GM12875 (cell line): Measurements from ENCODE around the gene KCNAB2.

ENCODE experiments used
- H3K4me3 ChIP-seq: one replicate; pipeline ENCODE4 v1.5.1; 2011; ENCODE audit warnings: low read depth, low read length, control low read depth
- TF ChIP-seq, protein P1 (sequence below): IDR thresholded peaks from 2 replicates; pipeline ENCODE4 v1.5.1; 2011; ENCODE audit warnings: low read depth, mild to moderate bottlenecking, control low read depth, inconsistent platforms, low read length, moderate library complexity, borderline replicate concordance; ENCODE audit not compliant: insufficient read depth

Gene KCNAB2

DNA sequence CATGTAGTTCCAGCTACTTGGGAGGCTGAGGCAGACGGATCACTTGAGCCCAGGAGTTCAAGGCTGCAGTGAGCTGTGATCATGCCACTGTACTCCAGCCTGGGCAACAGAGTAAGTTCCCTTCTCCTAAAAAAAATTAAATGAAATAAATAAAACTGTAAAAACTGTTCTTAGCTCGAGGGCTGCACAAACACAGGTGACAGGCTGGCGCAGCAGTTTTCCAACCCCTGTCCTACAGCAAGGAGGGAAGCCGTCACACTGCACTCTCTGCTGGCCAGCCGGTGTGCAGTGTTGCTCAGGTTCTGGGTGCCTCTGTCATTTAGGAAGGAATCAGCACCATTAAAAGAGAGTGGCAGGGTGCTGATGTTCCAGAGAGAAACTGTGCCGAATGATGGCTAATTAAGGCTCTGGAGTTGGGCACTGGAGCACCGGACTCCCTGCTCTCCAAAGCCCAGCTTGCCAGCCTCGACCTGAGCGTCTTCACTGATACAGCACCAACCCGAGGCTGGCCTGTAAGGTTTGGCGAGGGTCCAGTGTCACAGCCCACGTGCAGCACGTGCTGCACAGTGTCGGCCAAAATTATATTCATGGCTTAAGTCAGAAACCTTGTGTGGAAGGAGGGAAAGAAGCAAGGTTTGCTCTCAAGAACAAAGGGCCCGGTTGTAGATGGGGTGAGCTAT lies 26.4 kb upstream of the KCNAB2 start:
- TF ChIP-seq, protein P1, sequence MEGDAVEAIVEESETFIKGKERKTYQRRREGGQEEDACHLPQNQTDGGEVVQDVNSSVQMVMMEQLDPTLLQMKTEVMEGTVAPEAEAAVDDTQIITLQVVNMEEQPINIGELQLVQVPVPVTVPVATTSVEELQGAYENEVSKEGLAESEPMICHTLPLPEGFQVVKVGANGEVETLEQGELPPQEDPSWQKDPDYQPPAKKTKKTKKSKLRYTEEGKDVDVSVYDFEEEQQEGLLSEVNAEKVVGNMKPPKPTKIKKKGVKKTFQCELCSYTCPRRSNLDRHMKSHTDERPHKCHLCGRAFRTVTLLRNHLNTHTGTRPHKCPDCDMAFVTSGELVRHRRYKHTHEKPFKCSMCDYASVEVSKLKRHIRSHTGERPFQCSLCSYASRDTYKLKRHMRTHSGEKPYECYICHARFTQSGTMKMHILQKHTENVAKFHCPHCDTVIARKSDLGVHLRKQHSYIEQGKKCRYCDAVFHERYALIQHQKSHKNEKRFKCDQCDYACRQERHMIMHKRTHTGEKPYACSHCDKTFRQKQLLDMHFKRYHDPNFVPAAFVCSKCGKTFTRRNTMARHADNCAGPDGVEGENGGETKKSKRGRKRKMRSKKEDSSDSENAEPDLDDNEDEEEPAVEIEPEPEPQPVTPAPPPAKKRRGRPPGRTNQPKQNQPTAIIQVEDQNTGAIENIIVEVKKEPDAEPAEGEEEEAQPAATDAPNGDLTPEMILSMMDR = no peak
- no peak overlapping the region for H3K4me3 ChIP-seq

DNA sequence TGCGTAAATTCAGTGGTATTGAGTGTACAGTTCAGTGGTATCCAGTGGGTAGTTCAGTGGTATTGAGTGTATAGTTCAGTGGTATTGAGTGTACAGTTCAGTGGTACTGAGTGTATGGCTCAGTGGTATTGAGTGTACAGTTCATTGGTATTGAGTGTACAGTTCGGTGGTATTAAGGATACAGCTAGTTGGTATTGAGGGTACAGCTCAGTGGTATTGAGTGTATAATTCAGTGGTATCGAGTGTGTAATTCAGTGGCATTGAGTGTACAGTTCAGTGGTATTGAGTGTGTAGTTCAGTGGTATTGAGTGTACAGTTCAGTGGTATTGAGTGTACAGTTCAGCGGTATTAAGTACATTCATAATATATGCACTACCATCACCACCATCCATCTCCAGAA lies 23.5 kb upstream of the KCNAB2 start:
- no peak overlapping the region for H3K4me3 ChIP-seq
- TF ChIP-seq, protein P1 = no peak

DNA sequence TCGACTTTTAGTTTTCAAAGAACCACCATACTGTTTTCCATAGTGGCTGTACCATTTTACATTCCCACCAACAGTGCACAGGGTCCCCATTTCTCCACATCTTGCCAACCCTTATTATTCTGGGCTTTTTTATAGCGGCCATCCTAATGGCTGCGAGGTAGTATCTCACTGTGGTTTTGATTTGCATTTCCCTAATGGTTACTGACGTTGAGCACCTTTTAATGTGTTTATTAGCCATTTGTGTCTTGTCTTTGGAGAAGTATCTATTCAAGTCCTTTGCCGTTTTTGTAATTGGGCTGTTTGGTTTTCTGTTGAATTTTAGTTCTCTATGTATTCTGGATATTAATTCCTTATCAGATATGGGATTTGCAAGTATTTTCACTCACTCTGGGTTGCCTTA lies 22.3 kb upstream of the KCNAB2 start:
- TF ChIP-seq, protein P1 = no peak

DNA sequence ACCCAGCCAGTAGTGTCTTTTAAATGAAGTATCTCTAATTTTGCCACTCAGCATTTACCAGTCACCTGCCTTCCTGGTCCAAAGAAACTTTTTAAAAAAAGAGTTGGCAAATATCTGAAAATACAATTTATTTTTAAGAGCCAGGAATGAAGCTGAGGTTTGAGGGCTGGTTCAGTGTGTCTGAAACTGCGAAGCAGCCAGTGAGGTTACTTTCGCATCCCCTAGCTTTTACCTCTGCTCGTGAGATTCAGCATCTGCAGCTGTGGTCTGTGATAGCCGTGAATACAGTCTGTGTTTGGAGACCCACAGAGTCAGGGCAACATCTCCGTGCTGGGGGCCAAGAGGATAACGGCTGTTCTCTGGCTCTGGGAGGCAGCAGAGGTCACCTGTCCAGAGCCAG lies 21.3 kb upstream of the KCNAB2 start:
- no peak overlapping the region for H3K4me3 ChIP-seq
- TF ChIP-seq, protein P1 = no peak

More for the DNA sequence above, 22.3 kb upstream of the KCNAB2 start:
- H3K4me3 ChIP-seq = no peak overlapping the region

DNA sequence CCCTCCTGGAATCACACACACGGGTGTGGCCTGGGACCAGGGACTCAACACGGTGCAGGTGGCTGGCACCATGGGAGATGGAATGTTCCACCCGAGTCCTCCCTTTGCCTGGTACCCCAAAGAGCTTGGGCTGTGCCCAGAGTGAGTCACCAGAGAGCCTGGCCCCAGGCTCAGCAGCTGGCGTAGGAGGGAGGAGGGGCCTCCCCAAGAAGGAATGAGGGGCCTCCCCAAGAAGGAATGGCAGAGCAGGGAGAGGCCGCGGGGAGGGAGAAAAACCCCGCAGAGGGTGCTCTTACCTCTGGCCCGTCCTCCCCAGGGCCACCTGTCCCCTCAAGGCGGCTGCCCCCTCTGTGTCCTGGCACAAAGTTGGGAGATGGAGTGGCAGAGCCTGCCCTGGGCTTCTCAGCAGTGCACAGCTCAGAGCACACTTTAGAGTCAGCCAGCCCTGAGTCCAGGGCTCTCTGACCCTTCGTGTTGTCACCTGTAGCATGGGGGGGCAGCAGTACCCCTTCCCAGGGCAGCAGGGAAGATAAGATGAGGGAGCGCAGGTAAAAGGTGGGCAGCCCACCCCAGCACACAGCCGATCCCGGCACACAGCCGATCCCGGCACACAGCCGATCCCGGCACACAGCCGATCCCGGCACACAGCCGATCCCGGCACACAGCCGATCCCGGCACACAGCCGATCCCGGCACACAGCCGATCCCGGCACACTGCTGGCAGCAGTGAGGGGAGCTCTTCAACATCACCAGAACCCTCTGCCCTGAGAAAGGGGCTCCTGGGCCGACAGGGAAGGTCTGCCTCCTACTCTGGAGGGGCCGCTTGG lies 20.2 kb upstream of the KCNAB2 start:
- peak overlapping the region; percentile 72 for H3K4me3 ChIP-seq

DNA sequence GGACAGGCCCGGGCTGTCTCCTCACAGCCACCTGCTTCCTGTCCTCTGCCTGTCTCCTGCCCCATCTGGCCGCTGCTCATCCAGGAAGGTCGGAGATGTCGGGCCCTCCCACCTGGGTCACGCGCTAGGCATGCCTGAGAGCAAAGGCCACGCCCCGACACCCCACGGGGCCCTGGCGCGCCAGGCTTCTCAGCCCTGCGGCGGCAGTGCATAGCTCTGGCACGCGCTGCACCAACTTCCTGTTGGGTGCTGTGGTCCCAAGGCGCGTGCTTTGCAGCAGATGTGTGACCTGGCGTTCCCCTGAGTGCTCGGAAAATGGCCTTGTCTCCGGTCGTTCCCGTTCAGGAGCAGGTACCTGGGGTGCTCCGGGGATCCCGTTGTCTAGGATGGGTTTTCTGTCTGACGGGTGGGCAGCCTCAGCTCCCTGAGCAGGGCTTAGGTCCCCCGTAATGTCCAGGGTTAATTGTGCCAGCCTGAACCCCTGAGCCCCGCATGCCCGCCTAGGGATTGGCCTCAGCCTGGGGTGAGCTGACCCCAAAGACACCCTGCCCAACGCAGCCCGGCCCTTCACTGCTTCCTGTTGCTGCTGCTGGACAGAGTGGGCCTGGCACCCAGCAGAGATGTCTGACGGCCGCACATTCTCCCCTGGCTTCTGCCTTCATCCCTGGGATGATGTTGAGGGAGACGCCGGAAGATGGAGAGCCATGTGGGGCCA lies 19.4 kb upstream of the KCNAB2 start:
- H3K4me3 ChIP-seq = peak overlapping the region; percentile 72
- TF ChIP-seq, protein P1 = no peak

More for the DNA sequence above, 20.2 kb upstream of the KCNAB2 start:
- TF ChIP-seq, protein P1 = no peak
